HG03066 (cell line): Measurements from ENCODE around the gene KATNB1.
"Not testable (repeated sequence)": the region's sequence is repeated elsewhere in the genome, so short reads cannot be mapped to it uniquely, and the experiment has no call there.

Experiments
- ATAC-seq: cut with Tn5 transposase; IDR thresholded peaks from one replicate; pipeline ENCODE4 v1.9.1; 2021; ENCODE audit warnings: low read depth; ENCODE audit not compliant: unreplicated experiment

The KATNB1 gene

GRCh38 chr16:57700781-57701551, 34.6 kb upstream of the KATNB1 start:
- no peak for ATAC-seq

DNA sequence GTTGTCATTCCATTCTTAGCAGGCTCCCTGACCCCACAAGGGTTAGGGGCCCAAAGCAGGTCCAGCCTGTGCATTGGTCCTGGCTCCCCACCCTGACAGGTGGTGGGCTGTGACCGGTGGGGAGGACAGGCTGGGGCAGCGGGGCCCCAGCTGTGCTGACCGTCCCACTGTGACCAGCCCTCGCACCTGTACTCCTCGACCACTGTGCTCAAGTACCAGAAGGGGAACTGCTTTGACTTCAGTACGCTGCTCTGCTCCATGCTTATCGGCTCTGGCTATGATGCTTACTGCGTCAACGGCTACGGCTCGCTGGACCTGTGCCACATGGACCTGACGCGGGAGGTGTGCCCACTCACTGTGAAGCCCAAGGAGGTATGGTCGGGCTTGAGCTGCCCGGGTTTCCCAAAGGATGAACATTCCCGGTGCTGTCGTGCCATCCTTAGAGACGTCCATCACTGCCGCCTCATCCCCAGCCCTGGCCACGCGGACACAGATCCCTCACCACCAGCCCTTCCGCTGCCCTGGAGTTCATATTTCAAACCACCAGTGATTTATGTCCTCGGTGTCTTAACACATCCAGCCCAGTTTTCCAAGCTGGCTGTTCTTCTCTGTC, 33.7 kb upstream of the KATNB1 start:
- no peak for ATAC-seq

DNA sequence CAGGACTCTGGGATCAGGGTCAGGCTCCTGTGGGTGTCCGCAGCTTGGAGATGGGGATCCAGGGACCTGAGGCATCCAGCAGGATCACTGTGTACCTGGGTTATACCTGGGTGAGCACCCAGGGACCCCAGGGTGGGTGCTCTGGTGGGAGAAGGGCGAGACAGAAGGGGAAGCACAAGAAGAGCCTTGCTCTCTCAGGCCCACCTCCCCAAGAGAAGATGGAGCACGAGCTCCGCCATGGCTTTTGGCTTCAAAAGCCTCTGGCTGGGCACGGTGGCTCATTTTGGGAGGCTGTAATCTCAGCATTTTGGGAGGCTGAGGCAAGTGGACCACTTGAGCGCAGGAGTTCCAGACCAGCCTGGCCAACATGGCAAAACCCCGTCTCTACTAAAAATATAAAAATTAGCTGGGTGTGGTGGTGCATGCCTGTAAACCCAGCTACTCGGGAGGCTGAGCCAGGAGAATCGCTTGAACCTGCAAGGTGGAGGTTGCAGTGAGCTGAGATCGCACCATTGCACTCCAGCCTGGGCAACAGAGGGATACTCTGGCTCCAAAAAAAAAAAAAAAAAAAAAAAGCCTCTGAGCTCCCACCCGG, 32.1 kb upstream of the KATNB1 start:
- ATAC-seq: no peak

GRCh38 chr16:57704011-57704904, 31.3 kb upstream of the KATNB1 start:
- no peak for ATAC-seq

DNA sequence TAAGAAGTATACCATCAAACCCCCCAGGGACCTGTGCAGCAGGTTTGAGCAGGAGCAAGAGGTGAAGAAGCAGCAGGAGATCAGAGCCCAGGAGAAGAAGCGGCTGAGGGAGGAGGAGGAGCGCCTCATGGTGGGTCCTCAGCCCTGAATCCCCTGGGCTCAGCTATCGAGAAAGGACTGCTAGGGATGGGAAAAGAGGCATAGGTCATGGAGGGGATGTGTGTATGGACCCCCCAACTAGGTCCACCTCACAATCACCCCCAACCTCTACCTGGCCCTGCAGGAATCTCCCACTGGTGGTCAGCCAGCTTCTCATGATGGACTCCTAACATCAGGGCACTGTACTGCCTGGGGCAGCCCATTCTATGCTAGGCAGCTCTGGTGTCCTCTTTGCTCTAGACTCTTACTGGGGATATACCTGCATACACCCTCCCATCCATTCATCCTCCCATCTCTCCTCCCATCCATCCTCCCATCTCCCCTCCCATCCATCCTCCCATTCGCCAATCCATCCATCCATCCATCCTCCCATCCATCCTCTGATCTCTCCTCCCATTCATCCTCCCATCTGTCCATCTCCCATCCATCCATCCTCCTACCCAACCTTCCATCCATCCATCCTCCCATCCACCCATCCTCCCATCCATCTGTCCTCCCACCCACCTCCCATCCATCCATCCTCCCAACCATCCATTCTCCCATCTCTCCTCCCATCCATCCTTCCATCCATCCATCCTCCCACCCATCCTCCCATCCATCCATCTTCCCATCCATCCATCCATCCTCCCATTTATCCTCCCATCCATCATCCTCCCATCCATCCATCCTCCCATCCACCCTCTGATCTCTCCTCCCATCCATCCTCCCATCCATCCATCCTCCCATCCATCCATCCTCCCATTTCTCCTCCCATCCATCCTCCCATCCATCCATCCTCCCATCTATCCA, 30.4 kb upstream of the KATNB1 start:
- ATAC-seq: no peak

DNA sequence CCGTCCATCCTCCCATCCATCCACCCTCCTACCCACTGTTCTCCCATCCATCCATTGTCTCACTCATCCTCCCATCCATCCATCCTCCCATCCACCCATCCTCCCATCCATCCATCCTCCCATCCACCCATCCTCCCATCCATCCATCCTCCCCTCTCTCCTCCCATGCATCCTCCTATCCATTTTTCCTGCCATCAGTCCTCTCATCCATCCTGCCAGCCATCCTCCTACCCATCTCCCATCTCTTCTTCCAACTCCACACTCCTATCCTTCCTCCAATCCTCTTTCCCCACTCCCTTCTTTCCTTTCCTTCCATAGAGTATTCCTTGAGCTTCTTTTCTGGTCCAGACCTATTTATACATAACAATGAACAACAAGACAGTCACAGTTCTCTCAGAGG, 28.9 kb upstream of the KATNB1 start:
- ATAC-seq: no peak

- ATAC-seq: no peak
Measured at GRCh38 chr16:57707331-57707730, 28.2 kb upstream of the KATNB1 start.

DNA sequence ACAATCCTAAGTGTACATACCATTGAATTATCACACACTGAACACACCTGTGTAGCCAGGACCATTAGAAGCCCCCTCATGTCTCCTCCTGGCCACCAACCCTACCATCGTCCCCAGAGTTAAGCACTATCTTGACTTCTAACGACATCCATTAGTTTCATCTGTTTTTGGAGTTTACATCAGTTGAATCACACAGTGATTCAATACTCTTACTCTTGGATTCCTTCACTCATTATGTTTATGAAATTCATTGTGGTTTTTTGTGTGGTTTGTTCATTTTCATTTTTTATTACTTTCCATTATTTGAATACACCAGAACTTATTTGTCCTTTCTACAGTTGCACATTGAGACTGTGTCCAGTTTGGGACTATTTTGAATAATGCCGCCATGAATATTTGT, 27.4 kb upstream of the KATNB1 start:
- ATAC-seq: no peak

DNA sequence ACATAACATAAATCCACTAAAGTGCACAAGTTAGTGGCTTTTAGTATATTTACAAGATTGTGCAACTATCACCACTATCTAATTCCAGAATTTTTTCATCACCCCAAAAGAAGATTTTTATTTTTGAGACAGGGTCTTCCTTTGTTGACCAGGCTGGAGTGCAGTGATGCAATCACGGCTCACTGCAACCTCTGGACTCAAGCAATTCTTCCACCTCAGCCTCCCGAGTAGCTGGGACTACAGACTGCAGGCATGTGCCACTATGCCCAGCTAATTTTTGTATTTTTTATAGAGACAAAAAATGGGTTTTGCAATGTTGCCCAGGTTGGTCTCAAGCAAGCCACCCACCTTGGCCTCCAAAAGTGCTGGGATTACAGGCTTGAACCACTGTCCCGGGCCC, 25.9 kb upstream of the KATNB1 start:
- ATAC-seq: no peak

DNA sequence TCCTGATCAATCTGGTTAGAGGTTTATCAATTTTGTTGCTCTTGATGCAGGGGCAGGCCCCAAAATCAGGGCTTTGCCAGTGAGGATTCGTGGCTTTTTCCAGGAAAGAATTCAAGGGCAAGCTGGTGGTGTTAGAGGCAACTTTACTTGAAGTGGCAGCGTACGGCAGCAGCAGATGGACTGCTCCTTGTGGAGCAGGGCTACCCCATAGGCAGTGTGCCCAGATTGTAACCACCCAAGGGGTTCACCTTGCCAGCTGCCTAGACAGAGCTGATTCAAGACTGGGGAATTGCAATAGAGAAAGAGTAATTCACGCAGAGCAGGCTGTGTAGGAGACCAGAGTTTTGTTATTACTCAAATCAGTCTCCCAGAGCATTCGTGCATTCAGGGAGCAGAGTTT, 24.2 kb upstream of the KATNB1 start:
- ATAC-seq: no peak

GRCh38 chr16:57711993-57712392, 23.6 kb upstream of the KATNB1 start:
- ATAC-seq: no peak

GRCh38 chr16:57712569-57712968, 23.0 kb upstream of the KATNB1 start:
- not testable (repeated sequence) for ATAC-seq

DNA sequence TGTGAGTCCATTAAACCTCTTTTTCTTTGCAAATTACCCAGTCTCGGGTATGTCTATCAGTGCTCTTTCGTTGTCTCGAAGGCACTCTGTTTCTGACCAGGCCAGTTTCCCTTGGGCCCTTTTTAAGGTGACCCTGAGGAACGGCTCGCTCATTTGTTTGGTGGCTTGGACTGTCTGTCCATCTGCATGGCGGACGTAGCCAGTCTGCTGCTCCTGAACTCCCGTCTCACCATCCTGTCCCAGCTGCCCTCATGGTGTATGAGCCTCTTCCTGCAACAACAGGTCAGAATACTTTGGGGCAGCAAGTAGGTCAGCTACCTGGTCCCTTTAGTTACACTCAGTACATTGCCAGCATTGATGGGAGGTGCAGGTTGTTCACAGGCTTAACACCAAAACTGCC, 22.0 kb upstream of the KATNB1 start:
- ATAC-seq: no peak

- no peak for ATAC-seq
Measured at GRCh38 chr16:57714047-57714446, 21.5 kb upstream of the KATNB1 start.

- ATAC-seq: no peak
Measured at GRCh38 chr16:57720142-57720575, 15.4 kb upstream of the KATNB1 start.

GRCh38 chr16:57721356-57722209, 14.0 kb upstream of the KATNB1 start:
- ATAC-seq: no peak

- no peak for ATAC-seq
Measured at GRCh38 chr16:57722210-57722499, 13.4 kb upstream of the KATNB1 start.

DNA sequence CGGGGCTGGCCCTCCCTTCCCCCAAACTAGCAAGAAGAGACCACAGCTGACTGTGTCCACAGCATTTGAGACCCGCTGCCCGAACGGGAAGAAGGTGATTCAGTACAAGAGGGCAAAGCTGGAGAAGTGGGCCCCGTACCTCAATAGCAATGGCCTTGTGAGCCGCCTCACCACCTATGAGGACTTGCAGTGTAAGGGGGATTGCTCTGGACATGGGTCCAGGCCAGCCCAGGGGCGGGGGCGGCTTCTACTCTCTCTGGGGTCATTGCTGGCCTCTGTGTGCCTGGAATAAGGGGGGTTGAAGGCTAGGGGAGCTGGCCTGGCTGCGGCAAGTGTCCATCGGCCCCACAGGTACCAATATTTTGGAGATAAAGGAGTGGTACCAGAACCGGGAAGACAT, 12.9 kb upstream of the KATNB1 start:
- no peak for ATAC-seq

DNA sequence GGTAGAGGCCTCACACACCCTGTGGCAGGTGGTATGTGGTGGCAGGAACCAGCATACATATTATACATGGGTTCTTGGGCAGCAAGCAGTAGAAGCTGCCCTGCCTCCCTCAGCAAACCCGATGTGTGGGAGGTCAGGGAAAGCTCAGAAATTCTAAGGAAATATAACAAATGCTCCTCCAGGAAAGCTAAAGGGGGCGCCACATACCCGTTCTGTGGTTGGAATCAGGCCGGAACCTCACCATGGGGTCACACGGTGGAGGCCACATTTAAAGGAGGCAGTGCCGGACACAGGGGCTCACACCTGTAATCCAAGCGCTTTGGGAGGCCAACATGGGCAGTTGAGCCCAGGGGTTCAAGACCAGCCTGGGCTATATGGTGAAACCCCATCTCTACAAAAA, 12.4 kb upstream of the KATNB1 start:
- ATAC-seq: no peak
